Testis (tissue), 3 donors: ENCODE results near the gene ARHGEF37. TPM values are rescaled to one million over a fixed set of nuclear protein-coding genes. Genes with fewer than 3 reads are reported as not detected.

Source experiments
- DNase-seq: peaks from one replicate; pipeline ENCODE4 v3.0.0-alpha.2; 2019
- H3K27ac ChIP-seq, 2 donors: fragments of 200-600 bp; sonication (generic); one replicate each; pipeline ENCODE4 v1.5.1; 2019
- H3K27me3 ChIP-seq: fragments of 200-600 bp; sonication (generic); one replicate; pipeline ENCODE4 v1.5.1; 2019
- H3K36me3 ChIP-seq: fragments of 200-600 bp; sonication (generic); one replicate; pipeline ENCODE4 v1.5.1; 2017; ENCODE audit warnings: low read depth; ENCODE audit errors: missing control alignments
- H3K4me1 ChIP-seq: fragments of 200-600 bp; sonication (generic); one replicate; pipeline ENCODE4 v1.5.1; 2019
- H3K4me3 ChIP-seq, 2 donors: fragments of 200-600 bp; sonication (generic); one replicate each; pipeline ENCODE4 v1.5.1; 2017 to 2019
- H3K9me3 ChIP-seq: fragments of 200-600 bp; sonication (generic); one replicate; pipeline ENCODE4 v1.5.1; 2017
- CTCF ChIP-seq, 3 experiments: fragments of 450-650 bp in 2 of 3; fragments of 200-600 bp in 1 of 3; sonication (generic) in 1 of 3; IDR thresholded peaks; one replicate each; pipeline ENCODE4 v1.5.1; 2016 to 2019; ENCODE audit warnings: antibody characterized with exemption in 3 of 3, mild to moderate bottlenecking in 2 of 3, moderate library complexity in 1 of 3
- POLR2A ChIP-seq: fragments of 450-650 bp; IDR thresholded peaks from one replicate; pipeline ENCODE4 v1.6.1; 2017; ENCODE audit warnings: antibody characterized with exemption, mild to moderate bottlenecking, moderate library complexity
- WGBS, 2 donors: methylation state at CpG; one replicate each; pipeline ENCODE4 v1.1.5; 2018; 5-methylcytosine and 5-hydroxymethylcytosine counted together
- intact Hi-C: fragments of 100-400 bp; cut with DNase I; formaldehyde crosslinking; loops from one replicate; pipeline ENCODE4 v1.15.1; 2023; ENCODE audit warnings: low total_unique reads
- polyA plus RNA-seq: library from polyadenylated mRNA; stranded (reverse); fragments of 350-450 nt; fragmentation: Illumina TruSeq; extraction: RNeasy Lipid Tissue Mini Kit (QIAGEN cat#74804); gene quantifications from one replicate; pipeline ENCODE4 v1.2.3, GENCODE V29; 2014; ENCODE audit warnings: low read depth, low replicate concordance; ENCODE audit not compliant: insufficient read depth
- total RNA-seq, 2 donors: library from RNA; depleted of rRNA; stranded (reverse); fragments of >200 nt; gene quantifications; one replicate each; pipeline ENCODE4 v1.2.3, GENCODE V29; 2016

ARHGEF37 gene
- total and polyA plus RNA-seq, 3 donors from 2014 or later, result 12.9 to 17.8 (median 13.4) TPM

DNA sequence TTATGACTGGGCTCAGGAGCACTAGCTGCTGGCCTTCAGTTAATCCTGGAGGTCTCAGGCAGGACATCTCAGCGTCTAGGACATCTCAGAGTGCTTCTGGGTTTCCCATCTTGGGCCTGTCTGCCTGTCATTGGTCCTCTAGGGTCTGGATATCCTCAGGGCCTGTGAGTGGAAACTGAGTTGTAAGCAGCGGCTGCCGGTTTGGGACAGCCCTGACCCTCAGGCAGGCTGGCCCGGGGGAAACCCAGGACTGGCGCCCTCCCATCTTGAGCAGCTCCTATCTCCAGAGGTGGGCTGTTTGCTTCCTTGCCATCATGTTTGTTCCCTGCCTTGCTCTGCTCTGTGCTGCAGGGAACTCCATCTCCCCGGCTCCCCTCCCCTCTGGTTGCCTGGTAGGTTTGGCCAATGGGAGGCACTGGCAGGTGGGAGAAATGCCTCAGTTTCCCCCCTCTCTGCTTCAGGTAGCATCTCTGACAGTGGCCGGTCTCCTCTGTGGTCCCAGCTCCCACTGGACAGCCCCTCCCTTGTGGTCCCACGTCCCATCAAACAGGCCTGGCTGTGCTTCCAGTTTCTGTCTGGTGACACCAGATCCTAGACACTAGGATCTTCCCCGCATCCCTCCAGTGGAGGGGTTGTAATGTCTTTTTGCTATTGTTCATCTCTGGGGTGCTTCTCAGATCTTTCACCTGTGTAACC, 57.4 kb downstream of the ARHGEF37 start:
- no peaks in the 10 kb centered on the region for H3K9me3 ChIP-seq
- WGBS, 2 donors, result 89 to 100% methylated on average over 3 to 9 of the region's 9 CpGs
- no peaks in the 10 kb centered on the region for H3K4me1 ChIP-seq
- TF ChIP-seq POLR2A, result no peak
- TF ChIP-seq CTCF (IDR thresholded peaks at IDR 0.05), result no peak
- intact Hi-C loops, result loop anchor here (5.0 to 10.0 kb wide), 2 partner anchors 189 to 356 kb away; no protein-coding TSS in a partner anchor
- H3K4me3 ChIP-seq, result no peak overlapping the region
- no peaks in the 10 kb centered on the region for H3K27me3 ChIP-seq
- DNase-seq, result no peak
- H3K36me3 ChIP-seq, result no peaks in the 10 kb centered on the region
- H3K27ac ChIP-seq, result no peak overlapping the region

DNA sequence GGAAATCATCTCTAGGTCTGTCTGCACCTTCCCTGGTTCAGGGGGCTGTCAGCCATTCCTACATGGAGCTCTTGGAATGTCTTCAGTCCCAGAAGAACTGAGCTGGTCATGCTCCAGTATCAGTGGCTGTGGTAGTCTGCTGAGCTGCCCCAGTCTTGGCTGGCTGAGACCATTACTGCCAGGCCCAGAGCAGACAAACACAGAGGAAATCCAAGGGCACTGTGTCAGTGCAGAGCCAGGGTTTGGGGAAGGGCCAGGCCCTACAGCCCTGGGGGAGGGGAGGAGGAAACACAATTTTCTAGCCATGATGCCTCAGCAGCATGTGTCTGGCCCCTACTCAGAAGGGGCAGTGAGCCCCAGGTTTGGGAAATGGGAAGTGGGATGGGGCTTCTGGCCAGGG, 58.4 kb downstream of the ARHGEF37 start:
- peak overlapping the region in 1 of 2 donors; percentile 31 for H3K27ac ChIP-seq
- intact Hi-C loops, result loop anchor here (5.0 to 10.0 kb wide), 2 partner anchors 188 to 355 kb away; no protein-coding TSS in a partner anchor
- no peak for DNase-seq

GRCh38 chr5:149640350-149640999, 59.2 kb downstream of the ARHGEF37 start:
- Histone ChIP-seq H3K4me1 (no peaks in the 10 kb centered on the region), H3K27ac (peak overlapping the region; percentile 31 to 38), H3K4me3 (no peak overlapping the region), H3K36me3 (no peaks in the 10 kb centered on the region), H3K27me3 (no peaks in the 10 kb centered on the region), H3K9me3 (no peaks in the 10 kb centered on the region)
- DNase-seq, result no peak
- TF ChIP-seq POLR2A, result no peak
- WGBS, 2 donors, result 63 to 73% methylated on average over 4 to 7 of the region's 7 CpGs
- intact Hi-C loops, result no loop called here

More for the DNA sequence above, 58.4 kb downstream of the ARHGEF37 start:
- Histone ChIP-seq H3K9me3 (no peaks in the 10 kb centered on the region), H3K4me1 (no peaks in the 10 kb centered on the region), H3K27me3 (no peaks in the 10 kb centered on the region), H3K4me3 (no peak overlapping the region), H3K36me3 (no peaks in the 10 kb centered on the region)
- TF ChIP-seq CTCF (IDR thresholded peaks at IDR 0.05), result no peak
- no peak for TF ChIP-seq POLR2A

DNA sequence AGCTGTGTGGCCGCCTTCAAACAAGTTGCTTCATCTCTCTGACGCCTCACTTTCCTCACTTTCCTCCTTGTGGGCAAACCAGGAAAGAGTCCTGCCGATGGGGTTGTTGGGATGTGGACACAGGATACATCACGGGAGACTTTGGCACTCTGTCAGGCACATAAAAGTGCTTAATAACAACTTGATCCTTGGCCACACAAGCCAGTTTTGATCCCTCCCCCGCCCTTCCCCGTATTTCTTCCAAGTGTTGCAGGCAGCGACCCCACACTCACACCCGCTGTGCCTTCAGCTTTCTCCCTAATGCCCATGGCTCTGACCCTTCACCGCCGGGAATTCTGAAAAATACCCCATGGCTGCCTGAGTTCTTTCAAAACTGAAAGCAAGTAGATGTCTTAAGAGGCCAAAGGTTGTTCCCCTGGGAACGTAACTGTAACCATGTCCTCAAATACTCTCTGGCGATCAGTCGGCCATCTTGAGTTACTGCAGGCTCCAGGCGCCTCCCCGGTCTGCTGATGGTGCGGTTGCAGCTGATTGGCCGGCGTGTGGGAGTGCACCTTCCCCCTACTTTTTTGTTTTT, 59.8 kb downstream of the ARHGEF37 start:
- Histone ChIP-seq H3K9me3 (no peaks in the 10 kb centered on the region), H3K27me3 (no peaks in the 10 kb centered on the region), H3K4me3 (no peak overlapping the region), H3K36me3 (no peaks in the 10 kb centered on the region), H3K27ac (peak overlapping the region; percentile 31 to 38), H3K4me1 (no peaks in the 10 kb centered on the region)
- TF ChIP-seq POLR2A, result no peak
- no peak for TF ChIP-seq CTCF (IDR thresholded peaks at IDR 0.05)
- WGBS, 2 donors, result 60 to 68% methylated on average over 18 of the region's 18 CpGs
- DNase-seq, result peak; percentile 62
- intact Hi-C loops, result no loop called here

DNA sequence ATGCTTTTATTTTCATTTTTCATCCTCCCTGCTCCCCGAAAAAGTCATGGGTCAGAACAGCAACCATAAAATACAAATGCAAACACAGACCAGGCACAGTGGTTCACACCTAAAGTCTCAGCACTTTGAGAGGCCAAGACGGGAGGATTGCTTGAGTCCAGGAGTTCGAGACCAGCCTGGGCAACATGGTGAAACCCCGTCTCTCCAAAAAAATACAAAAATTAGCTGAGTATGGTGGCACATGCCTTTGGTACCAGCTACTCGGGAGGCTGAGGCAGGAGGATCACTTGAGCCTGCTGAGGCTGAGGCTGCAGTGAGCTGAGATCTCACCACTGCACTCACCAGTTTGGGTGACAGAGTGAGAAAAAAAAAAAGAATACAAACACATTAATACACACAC, 60.3 kb downstream of the ARHGEF37 start:
- intact Hi-C loops, result no loop called here
- no peaks in the 10 kb centered on the region for H3K27me3 ChIP-seq
- TF ChIP-seq CTCF (IDR thresholded peaks at IDR 0.05) (no peak), POLR2A (no peak)
- H3K27ac ChIP-seq, result no peak overlapping the region
- no peaks in the 10 kb centered on the region for H3K36me3 ChIP-seq
- DNase-seq, result no peak
- no peaks in the 10 kb centered on the region for H3K9me3 ChIP-seq
- WGBS, 2 donors, result 79 to 85% methylated on average over 5 of the region's 5 CpGs
- H3K4me1 ChIP-seq, result no peaks in the 10 kb centered on the region
- H3K4me3 ChIP-seq, result no peak overlapping the region
